ENCODE results near the gene MBP.

MBP gene

DNA sequence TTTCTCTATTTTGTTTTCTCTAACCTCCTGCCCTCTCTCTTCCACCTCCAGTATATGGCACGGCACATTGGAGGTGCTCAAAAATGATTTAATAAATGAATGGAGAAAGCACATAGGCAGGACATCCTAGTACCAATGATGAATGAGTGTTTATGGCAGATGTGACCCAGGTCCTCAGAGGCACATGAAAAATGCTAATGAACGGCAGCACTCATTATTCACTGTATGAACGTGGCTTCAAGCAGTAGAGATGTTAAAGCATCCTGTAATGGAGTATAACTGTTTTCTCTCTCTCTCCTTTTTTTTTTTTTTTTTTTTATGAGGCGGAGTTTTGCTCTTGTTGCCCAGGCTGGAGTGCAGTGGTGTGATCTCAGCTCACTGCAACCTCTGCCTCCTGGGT, 72.4 kb downstream of the MBP start:
- DNase-seq: no peak

GRCh38 chr18:77059294-77059916, 73.2 kb downstream of the MBP start:
- DNase-seq: no peak

DNA sequence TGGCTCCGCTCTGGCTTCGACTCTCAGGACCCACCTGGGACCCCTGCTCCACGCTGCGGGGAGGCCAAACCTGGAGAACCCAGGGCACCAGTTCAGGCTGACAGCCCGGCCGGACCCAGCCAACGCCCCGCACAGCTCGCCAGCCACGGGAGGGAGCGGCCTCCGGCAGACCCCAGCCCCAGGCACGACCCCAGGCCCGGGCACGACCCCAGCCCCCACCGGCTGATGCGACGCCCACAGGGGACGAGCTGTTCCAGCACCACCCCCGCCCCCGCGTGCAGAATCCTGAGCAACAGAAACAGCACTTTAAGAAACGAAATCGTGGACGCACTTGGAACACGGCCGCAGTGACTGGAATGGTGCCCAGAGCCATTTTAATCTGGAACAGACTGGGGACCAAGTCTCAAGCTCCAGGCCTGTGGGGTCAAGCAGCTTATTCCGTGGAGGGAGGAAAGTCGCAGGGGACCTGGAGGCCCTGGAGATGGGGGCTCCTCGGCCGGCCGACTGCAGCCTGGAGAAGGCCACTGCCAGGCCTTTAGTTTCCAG, 74.2 kb downstream of the MBP start:
- DNase-seq: no peak

- no peak for DNase-seq
Measured at GRCh38 chr18:77057006-77057395, 75.6 kb downstream of the MBP start.

- no peak for DNase-seq
Measured at GRCh38 chr18:77056344-77057005, 76.1 kb downstream of the MBP start.

DNA sequence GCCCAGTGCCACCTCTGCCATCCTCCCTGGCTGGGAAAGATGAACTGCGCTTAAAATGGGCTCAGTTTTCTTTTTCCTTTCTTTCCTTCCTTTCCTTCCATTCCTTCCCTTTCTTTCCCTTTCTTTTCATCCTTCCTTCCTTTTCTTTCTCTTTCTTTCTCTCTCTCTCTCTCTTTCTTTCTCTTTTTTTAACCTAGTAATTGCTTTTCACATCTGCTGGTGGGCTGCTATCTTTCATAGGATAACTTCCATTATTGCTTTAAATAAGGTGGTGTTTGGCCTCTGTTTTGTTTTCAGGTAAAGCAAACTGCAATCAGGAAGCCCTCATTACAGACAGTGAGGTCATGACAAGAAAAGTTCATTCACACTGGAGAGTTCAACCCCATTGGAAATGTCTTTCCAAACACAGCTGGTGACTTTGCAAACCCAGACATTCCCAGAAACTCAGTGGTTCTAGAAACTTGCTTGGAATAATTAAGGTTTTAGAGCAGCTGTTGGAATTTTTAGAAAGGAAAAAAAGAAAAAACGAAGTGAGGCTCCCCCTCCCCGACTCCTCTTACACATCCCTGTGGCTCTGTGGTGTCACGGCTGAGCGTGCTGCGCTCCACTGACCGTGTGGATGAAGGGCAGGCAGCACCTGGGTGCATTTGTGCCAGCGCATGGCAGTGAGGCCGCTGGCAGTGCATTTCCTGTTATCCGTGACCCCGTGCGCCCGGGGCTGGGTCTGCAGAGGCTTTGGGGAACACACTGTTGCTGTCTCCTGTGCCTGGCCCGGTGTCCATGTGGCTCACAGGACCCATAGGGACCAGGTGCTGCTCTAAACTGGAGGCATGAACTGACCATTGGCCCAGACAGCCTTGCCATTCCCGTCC, 76.9 kb downstream of the MBP start:
- no peak for DNase-seq

DNA sequence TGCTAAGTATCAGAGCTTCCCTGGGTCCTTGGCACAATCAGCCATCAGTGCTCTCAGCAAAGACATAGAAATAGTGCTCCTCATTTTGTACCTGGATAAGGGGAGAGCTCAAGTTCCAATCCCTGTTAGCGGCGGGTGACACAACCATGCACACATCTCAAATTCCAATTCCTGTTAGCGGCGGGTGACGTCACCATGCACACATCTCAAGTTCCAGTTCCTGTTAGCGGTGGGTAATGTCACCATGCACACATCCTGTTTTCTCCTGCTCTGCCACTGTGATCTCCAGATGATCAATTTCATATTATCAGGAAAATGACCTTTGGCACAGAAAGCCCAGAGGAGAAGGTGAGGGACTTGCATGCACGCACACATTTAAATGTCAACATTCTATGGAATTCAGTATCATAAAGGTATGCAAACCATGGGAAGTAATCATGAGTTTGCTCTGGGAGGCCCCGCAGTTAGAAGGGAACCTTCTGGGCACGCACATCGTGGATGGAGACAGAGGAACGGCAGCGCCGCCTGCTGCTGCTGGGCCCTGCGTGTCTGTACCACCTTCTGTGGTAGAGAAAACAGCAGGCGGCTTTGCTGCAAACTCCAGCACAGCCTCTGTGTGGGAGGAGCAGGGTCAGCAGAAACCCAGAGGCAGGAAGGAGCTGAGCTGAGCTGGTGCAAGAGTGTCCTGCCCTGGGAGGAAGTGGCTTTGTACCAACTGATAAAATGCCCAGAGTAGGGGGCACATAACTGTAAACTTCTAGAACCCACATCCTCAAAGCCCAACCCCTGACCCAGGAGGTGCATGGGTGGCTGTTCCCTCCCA, 77.8 kb downstream of the MBP start:
- no peak for DNase-seq

- no peak for DNase-seq
Measured at GRCh38 chr18:77054288-77054605, 78.3 kb downstream of the MBP start.

DNA sequence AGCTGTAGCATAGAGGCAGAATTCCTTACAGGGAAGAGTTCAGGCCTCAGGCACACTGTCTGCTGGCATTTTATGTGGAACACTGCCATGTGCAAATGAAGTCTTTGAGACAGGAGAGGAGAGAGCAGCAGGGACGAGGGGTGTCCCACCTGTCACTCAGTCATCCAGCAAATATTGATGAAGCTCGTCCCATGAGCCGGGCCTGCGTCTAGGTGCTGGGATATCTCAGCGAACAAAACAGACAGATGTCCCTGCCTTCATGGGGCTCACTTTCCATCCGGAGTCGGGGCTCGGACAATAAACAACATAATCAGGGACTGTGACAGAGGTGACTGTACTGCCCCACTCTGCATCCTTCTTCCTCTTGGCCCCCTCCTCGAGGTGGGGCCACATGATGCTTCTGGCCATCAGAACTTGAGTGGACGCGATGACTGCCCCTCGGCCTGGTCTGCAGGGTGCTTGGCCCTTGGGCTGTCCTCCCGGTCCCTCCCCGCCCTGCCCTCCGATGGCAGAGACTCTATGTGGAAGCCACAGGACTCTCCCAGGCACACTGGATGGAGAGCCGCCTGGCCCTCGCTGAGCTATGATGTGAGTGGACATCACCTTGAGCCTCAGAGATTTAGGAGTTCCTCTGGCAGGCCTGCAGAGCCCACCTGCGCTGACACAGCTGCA, 78.8 kb downstream of the MBP start:
- no peak for DNase-seq

- DNase-seq: no peak
Measured at GRCh38 chr18:77052983-77053309, 79.6 kb downstream of the MBP start.

- DNase-seq: no peak
Measured at GRCh38 chr18:77052297-77052982, 80.1 kb downstream of the MBP start.

DNA sequence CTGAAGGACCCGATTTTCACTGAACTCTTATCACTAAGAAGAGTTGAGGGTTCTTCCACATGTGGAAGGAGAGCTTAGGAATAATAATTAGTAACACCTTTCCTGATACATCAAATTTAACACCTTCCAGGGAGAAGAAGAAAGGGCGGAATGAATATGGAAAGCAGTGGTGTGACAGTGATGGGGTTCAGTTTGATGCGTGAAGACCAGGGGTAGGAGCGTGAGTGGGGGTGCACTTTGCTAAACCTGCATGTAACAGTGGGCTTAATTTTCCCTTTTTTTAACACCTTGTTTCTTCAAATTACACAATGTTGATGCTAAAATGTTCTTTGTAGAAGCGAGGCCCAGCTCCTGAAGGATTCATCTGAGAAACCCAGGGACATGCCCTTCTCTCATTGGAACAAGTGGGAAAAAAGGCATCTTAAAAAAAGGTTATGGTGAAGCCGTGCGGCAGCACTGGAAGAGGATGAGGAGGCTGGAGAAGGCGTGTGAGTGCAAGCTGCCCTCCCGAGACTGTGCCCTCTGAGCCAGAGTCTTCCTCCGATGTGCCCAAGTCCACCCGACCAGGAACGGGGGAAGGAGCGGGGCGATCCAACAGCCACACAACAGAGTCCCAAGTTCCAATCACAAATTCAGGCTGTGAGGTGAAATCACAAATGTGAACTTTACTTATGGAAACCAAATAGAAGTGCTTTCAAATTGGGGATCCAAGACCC, 80.8 kb downstream of the MBP start:
- no peak for DNase-seq

DNA sequence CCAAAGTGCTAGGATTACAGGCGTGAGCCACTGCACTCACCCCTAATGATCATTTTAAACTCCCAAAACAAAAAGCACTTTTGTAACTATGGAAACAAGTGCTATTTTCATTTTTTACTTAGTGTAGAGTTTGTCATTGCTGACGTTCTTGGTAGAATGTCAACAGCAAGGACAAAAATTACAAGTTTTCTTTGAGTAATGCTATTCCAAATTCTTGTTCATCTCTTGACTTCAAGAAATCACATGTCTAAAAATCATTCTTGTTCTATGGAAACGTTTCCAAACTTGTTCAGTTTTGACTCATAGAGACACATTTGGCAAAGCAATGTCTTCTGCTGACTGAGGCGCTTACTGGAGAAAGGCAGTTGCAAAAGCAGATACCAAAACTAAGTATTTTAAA, 82.6 kb downstream of the MBP start:
- no peak for DNase-seq

DNA sequence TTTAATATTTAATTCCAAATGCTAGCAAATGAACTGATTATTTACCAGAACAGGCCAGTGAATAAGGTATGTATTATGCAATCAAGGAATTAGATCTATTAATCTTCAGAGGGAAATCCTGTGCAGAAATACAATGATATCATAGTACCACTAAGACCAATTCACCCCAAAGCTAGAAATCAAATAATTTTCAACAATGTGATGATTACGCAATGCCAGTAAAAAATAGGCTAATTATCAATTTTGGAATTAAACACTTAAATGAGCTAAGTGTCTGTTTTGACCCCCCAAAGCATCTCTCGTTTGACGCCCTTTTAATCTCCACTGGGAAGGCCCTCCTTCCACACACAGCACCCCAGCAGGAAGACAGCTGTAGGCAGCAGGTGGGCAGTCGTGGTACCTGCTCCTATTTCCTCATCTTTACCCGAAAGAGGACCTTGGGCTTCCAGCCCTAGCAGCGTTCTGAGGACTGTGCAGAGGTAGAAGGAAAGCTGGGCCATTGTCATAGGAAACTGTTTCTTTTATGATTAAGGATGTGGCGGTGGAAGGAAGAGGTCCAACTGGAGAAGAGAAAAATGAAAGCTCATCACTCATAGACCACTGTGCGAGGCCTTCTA, 84.7 kb downstream of the MBP start:
- DNase-seq: no peak

GRCh38 chr18:77046994-77047393, 85.6 kb downstream of the MBP start:
- DNase-seq: no peak

DNA sequence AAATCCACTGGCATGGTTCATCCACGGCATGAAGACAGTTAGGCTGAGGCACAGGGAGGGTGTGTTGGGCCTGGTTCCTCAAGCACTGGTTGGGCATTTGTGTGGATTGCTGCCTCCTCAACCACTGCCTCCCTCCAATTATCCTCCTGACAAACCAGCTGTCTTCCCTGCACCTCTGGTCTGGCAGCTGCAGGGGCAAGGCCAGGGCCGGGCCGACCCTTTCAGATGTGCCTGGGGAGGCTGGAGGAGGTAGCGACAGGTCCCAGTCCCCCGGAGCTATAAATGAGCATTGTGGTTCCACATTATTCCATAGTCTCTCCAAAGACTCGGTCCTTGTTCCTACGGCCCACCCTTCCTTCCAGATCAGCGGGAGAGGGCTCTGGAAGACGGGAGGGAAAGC, 86.2 kb downstream of the MBP start:
- DNase-seq: no peak

DNA sequence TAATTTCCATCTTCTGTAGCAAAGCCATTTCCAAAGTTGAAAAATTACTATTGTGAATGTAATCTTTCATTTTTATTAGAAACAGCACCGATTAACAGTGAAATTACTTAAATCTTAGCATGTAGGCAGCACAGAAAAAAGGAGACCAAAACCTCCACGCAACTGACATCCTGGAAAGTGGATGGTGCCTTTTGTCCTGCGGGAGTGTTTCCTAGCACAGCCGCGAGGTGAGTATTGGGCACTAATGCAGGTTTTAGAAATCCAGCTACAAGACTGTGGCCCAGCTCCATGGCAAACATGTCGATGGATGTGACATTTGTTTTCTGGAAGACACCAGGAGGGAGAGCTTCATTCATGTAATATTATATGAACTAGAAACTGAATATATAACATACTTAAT, 86.9 kb downstream of the MBP start:
- DNase-seq: no peak

GRCh38 chr18:77044866-77045664, 87.5 kb downstream of the MBP start:
- DNase-seq: no peak

DNA sequence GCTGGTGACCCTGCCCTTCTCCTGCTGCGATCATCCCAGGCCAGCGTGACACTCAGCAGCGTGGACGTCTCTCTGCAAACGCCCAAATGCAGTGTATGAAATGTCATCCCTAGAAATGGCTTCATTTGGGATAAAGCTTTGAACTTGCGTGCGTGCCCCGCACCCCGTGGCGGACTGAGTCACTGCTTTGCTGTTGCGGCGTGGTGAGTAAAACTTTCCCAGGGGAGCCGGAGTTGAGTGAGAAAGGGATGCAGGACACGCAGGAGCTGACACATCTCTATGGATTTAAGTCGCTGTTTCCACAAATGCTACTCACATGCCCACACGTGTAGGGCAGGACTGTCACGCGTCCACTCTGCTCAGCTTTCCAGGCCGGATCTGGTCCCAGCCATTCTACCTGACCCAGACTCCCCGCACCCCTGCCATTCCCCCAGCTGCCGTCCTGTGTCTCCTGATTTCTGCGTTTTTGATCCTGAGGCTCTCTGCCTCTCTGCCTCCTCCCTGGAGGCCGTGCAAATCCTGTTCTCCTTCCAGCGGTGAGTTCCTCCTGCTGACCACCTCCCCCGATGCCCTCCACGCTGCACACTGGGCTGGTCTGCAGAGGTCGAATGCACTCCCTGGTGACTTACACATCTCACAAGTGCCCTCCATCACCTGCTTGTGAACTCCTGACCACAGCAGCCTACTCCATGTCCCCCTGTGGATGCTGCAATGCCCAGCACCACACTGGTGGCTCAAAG, 88.9 kb downstream of the MBP start:
- no peak for DNase-seq
